Chondrocyte (in vitro differentiated cells): ENCODE results near the gene HMGN4. TPM values are rescaled to one million over a fixed set of nuclear protein-coding genes. Genes with fewer than 3 reads are reported as not detected.

Experiments used
- DNase-seq: peaks from one replicate; pipeline ENCODE4 v3.0.0; 2021; ENCODE audit warnings: mixed read lengths, low spot score
- H3K27ac Mint-ChIP-seq: one replicate; pipeline ENCODE4 v1.8.0; 2021; ENCODE audit warnings: mild to moderate bottlenecking, moderate library complexity, mixed read lengths; ENCODE audit not compliant: unreplicated experiment
- H3K27me3 Mint-ChIP-seq: 2 replicates; pipeline ENCODE4 v1.8.0; 2021; ENCODE audit warnings: low read depth, mixed read lengths
- H3K36me3 Mint-ChIP-seq: 2 replicates; pipeline ENCODE4 v1.8.0; 2021; ENCODE audit warnings: low read depth, mixed read lengths
- H3K4me1 Mint-ChIP-seq: 2 replicates; pipeline ENCODE4 v1.8.0; 2021; ENCODE audit warnings: low read depth, mild to moderate bottlenecking, mixed read lengths
- H3K4me3 Mint-ChIP-seq: one replicate; pipeline ENCODE4 v1.8.0; 2021; ENCODE audit warnings: mild to moderate bottlenecking, moderate library complexity, mixed read lengths; ENCODE audit not compliant: unreplicated experiment
- H3K9me3 Mint-ChIP-seq: 2 replicates; pipeline ENCODE4 v1.8.0; 2021; ENCODE audit warnings: low read depth, mixed read lengths
- CTCF ChIP-seq: fragments of 200-600 bp; sonication (generic); IDR thresholded peaks from 2 replicates; pipeline ENCODE4 v1.5.0; 2021; ENCODE audit warnings: antibody characterized with exemption, mild to moderate bottlenecking, moderate library complexity
- total RNA-seq: library from RNA; stranded (reverse); gene quantifications from 3 replicates; pipeline ENCODE4 v1.2.1, GENCODE V29; 2021

Gene HMGN4
- total RNA-seq, 1 donor from 2014 or later, result 47.3 TPM

- H3K4me3 Mint-ChIP-seq, result no peak overlapping the region
- peaks cover 22% of the 10 kb centered on the region for H3K4me1 Mint-ChIP-seq
- no peaks in the 10 kb centered on the region for H3K9me3 Mint-ChIP-seq
- no peaks in the 10 kb centered on the region for H3K27me3 Mint-ChIP-seq
- H3K27ac Mint-ChIP-seq, result peak overlapping the region; percentile 45
- no peak for DNase-seq
- no peak for TF ChIP-seq CTCF
- no peaks in the 10 kb centered on the region for H3K36me3 Mint-ChIP-seq
These were observed 18.3 kb downstream of the HMGN4 start for GRCh38 chr6:26556263-26557070.

GRCh38 chr6:26561533-26562466 lies 23.6 kb downstream of the HMGN4 start:
- Mint-ChIP-seq H3K4me3 (no peak overlapping the region), H3K27ac (no peak overlapping the region), H3K36me3 (no peaks in the 10 kb centered on the region), H3K4me1 (peaks cover 3% of the 10 kb centered on the region), H3K27me3 (no peaks in the 10 kb centered on the region), H3K9me3 (no peaks in the 10 kb centered on the region)
- no peak for DNase-seq
- no peak for TF ChIP-seq CTCF

- Mint-ChIP-seq H3K27me3 (no peaks in the 10 kb centered on the region), H3K9me3 (no peaks in the 10 kb centered on the region), H3K4me3 (no peak overlapping the region), H3K27ac (no peak overlapping the region), H3K36me3 (no peaks in the 10 kb centered on the region), H3K4me1 (peaks cover 3% of the 10 kb centered on the region)
- no peak for TF ChIP-seq CTCF
- DNase-seq, result no peak
These were observed 25.3 kb downstream of the HMGN4 start for GRCh38 chr6:26563488-26563887.

GRCh38 chr6:26568601-26569432 lies 30.7 kb downstream of the HMGN4 start:
- peak; percentile 75 for TF ChIP-seq CTCF
- DNase-seq, result no peak
- Mint-ChIP-seq H3K27me3 (no peaks in the 10 kb centered on the region), H3K4me3 (peak overlapping the region; percentile 97), H3K9me3 (no peaks in the 10 kb centered on the region), H3K27ac (peak overlapping the region; percentile 91), H3K4me1 (peaks cover 21% of the 10 kb centered on the region), H3K36me3 (no peaks in the 10 kb centered on the region)

- TF ChIP-seq CTCF, result no peak
- Mint-ChIP-seq H3K4me1 (peaks cover 21% of the 10 kb centered on the region), H3K27ac (peak overlapping the region; percentile 91), H3K36me3 (no peaks in the 10 kb centered on the region), H3K27me3 (no peaks in the 10 kb centered on the region), H3K4me3 (peak overlapping the region; percentile 97), H3K9me3 (no peaks in the 10 kb centered on the region)
- no peak for DNase-seq
These were observed 31.2 kb downstream of the HMGN4 start for GRCh38 chr6:26569433-26569764.
